GM23248 (cell line): Measurements from ENCODE around the gene PTPRN2.

Experiments used
- EZH2 ChIP-seq: fragments of 200-600 bp; sonication (generic); IDR thresholded peaks from 2 replicates; pipeline ENCODE4 v1.6.1; 2018; ENCODE audit warnings: antibody characterized with exemption, mild to moderate bottlenecking; ENCODE audit not compliant: insufficient read depth, poor library complexity, severe bottlenecking
- EZH2phosphoT487 ChIP-seq: fragments of 200-600 bp; sonication (generic); IDR thresholded peaks from 2 replicates; pipeline ENCODE4 v1.6.1; 2018; ENCODE audit warnings: antibody characterized with exemption, moderate library complexity, mild to moderate bottlenecking, low read depth; ENCODE audit not compliant: insufficient read depth

GRCh38 chr7:158527915-158528502, 59.6 kb downstream of the PTPRN2 start:
- no peak for TF ChIP-seq EZH2phosphoT487
- TF ChIP-seq EZH2 = no peak
